HEK293 (cell line): ENCODE measurements around the gene CASP10.
"Not testable (repeated sequence)": the region's sequence is repeated elsewhere in the genome, so short reads cannot be mapped to it uniquely, and the experiment has no call there.

ENCODE experiments used
- CTCF ChIA-PET: fragments of 350-600 bp; formaldehyde crosslinking; extraction: SDS; loops from one replicate; lab custom pipeline; 2021; ENCODE audit warnings: antibody characterized with exemption; lab: Yijun Ruan, JAX
- POLR2A ChIA-PET: fragments of 300-600 bp; formaldehyde crosslinking; extraction: SDS; loops from one replicate; lab custom pipeline; 2020; ENCODE audit warnings: antibody characterized with exemption, inconsistent platforms; lab: Yijun Ruan, JAX
- H3K27ac ChIP-seq: fragments of 200-500 bp; sonication (Bioruptor generic); 2 replicates; pipeline ENCODE4 v1.5.1; 2014; ENCODE audit warnings: low read depth, low read length, control low read depth, inconsistent platforms; ENCODE audit errors: extremely low read depth
- H3K36me3 ChIP-seq, 2 experiments: fragments of 200-500 bp in 1 of 2; sonication (Bioruptor generic) in 1 of 2; 1 replicate in 1 of 2; 2 replicates in 1 of 2; pipeline ENCODE4 v1.5.1; 2014 to 2017; ENCODE audit warnings: inconsistent platforms in 2 of 2, low read length in 2 of 2; ENCODE audit not compliant: control insufficient read depth in 2 of 2, insufficient read depth in 1 of 2
- H3K4me1 ChIP-seq: fragments of 200-500 bp; sonication (Bioruptor generic); 2 replicates; pipeline ENCODE4 v1.5.1; 2014; ENCODE audit warnings: mild to moderate bottlenecking, low read length, inconsistent platforms; ENCODE audit not compliant: control insufficient read depth, insufficient read depth
- H3K4me3 ChIP-seq: 2 replicates; pipeline ENCODE4 v1.5.1; 2011; ENCODE audit warnings: low read depth, mild to moderate bottlenecking, control low read depth, low read length, moderate library complexity
- H3K9me3 ChIP-seq: fragments of 200-500 bp; sonication (Bioruptor generic); 2 replicates; pipeline ENCODE4 v1.5.1; 2014; ENCODE audit warnings: low read depth, low read length, inconsistent platforms; ENCODE audit not compliant: control insufficient read depth, insufficient read depth
- SP3 ChIP-seq: fragments of 450-650 bp; formaldehyde crosslinking; IDR thresholded peaks from 2 replicates; pipeline ENCODE4 v1.5.1; 2016; ENCODE audit warnings: missing biosample characterization, missing genetic modification characterization
- WT1 ChIP-seq: fragments of 450-650 bp; formaldehyde crosslinking; IDR thresholded peaks from 2 replicates; pipeline ENCODE4 v1.5.1; 2016; ENCODE audit warnings: missing biosample characterization, missing genetic modification characterization
- ZBTB1 ChIP-seq: fragments of 450-650 bp; formaldehyde crosslinking; IDR thresholded peaks from 2 replicates; pipeline ENCODE4 v1.5.1; 2016; ENCODE audit warnings: missing biosample characterization, missing genetic modification characterization
- ZBTB49 ChIP-seq: fragments of 450-650 bp; formaldehyde crosslinking; IDR thresholded peaks from 2 replicates; pipeline ENCODE4 v1.5.1; 2016; ENCODE audit warnings: missing biosample characterization, missing genetic modification characterization, low read depth
- ZNF394 ChIP-seq: fragments of 450-650 bp; formaldehyde crosslinking; IDR thresholded peaks from 2 replicates; pipeline ENCODE4 v1.5.1; 2016; ENCODE audit warnings: missing biosample characterization, missing genetic modification characterization, mild to moderate bottlenecking, moderate library complexity, borderline replicate concordance
- ZNF639 ChIP-seq: fragments of 450-650 bp; formaldehyde crosslinking; IDR thresholded peaks from 2 replicates; pipeline ENCODE4 v1.5.1; 2016; ENCODE audit warnings: missing biosample characterization, missing genetic modification characterization
- ZNF664 ChIP-seq: fragments of 450-650 bp; formaldehyde crosslinking; IDR thresholded peaks from 2 replicates; pipeline ENCODE4 v1.5.1; 2016; ENCODE audit warnings: missing biosample characterization, missing genetic modification characterization
- ZSCAN5A ChIP-seq: fragments of 450-650 bp; formaldehyde crosslinking; IDR thresholded peaks from 2 replicates; pipeline ENCODE4 v1.5.1; 2016; ENCODE audit warnings: missing biosample characterization, missing genetic modification characterization
- TF ChIP-seq, protein P1 (sequence below): fragments of 450-650 bp; formaldehyde crosslinking; IDR thresholded peaks from 2 replicates; pipeline ENCODE4 v1.5.1; 2016; ENCODE audit warnings: missing biosample characterization, missing genetic modification characterization

Gene CASP10

DNA sequence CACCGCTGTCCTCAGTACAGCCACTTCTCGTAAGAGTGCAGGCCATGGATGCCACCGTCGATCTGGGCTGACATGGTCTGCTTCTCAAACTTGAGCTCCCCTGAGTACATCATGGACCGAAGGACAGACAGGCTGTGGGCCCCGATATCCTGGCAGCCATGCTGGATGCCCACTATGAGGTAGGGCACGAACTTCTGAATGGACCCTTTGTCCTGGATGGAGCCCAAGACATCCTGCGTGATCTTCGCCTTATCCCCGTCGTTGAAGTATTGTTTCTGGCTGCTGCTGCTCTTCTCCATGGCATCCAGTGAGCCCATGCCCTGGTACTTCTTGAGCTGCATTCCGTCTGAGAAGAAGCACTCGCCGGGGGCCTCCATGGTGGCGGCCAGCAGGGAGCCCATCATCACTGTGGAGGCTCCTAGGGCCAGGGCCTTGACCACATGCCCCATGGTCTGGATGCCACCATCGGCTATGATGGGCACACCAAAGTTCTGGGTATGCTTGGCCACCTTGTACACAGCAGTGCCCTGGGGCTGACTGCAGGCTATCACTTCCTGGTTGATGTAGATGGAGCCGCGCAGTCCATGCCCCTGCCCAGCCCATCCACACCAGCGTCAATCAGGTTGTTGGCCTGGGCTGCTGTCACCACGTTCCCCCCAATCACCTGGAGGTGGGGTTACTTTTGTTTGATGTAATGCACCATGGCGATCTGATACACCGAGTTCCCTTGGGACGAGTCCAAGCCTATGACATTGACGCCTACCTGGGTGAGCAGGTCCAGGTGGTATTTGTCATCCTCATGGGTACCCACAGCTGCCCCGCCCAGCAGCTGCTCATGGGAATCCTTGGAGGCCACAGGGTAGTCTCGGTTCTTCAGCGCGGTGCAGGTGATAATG, 45.2 kb upstream of the CASP10 start (continued):
- TF ChIP-seq ZNF639 (no peak), SP3 (tag by site-specific recombination) (no peak), ZNF664 (tag by site-specific recombination) (no peak), WT1 (tag by site-specific recombination) (no peak), ZSCAN5A (tag by site-specific recombination) (no peak)

DNA sequence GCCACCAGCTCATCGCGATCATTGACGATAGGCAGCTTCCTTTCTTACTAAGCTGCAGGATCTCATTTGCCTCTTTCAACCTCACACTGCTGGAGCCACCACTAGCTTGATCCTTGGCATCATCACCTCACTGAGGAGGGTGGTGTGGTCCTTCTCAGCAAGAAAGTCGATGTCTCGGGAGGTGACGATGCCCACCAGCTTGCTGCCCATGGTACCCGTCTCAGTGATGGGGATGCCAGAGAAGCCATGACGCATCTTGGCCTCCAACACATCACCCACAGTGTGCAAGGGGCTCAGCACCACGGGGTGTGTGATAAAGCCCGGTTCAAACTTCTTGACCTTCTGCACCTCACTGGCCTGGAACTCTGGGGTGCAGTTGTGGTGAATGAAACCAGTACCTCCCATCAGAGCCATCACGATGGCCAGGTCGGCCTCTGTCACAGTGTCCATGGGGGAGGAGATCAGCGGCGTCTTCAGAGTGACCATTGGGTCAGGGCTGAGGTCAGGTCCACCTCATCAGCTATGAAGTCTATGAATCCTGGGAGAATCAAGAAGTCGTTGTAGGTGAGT, 44.5 kb upstream of the CASP10 start:
- peaks cover 21 to 37% of the 10 kb centered on the region in 2 experiments for H3K36me3 ChIP-seq
- ChIA-PET POLR2A (no interaction called here), CTCF (interaction anchor here (0.6 kb wide), 1 partner anchor 12 kb away, joined by 3 read pairs; no protein-coding TSS in a partner anchor)
- TF ChIP-seq ZBTB49 (tag by site-specific recombination) (no peak), ZNF394 (tag by site-specific recombination) (no peak), ZBTB1 (tag by site-specific recombination) (no peak)
- TF ChIP-seq, protein P1, sequence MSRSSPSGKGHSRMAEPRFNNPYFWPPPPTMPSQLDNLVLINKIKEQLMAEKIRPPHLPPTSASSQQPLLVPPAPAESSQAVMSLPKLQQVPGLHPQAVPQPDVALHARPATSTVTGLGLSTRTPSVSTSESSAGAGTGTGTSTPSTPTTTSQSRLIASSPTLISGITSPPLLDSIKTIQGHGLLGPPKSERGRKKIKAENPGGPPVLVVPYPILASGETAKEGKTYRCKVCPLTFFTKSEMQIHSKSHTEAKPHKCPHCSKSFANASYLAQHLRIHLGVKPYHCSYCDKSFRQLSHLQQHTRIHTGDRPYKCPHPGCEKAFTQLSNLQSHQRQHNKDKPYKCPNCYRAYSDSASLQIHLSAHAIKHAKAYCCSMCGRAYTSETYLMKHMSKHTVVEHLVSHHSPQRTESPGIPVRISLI (tag by site-specific recombination): no peak
- no peak overlapping the region for H3K27ac ChIP-seq
- H3K4me3 ChIP-seq: no peak overlapping the region
- H3K9me3 ChIP-seq: no peaks in the 10 kb centered on the region
- no peaks in the 10 kb centered on the region for H3K4me1 ChIP-seq

DNA sequence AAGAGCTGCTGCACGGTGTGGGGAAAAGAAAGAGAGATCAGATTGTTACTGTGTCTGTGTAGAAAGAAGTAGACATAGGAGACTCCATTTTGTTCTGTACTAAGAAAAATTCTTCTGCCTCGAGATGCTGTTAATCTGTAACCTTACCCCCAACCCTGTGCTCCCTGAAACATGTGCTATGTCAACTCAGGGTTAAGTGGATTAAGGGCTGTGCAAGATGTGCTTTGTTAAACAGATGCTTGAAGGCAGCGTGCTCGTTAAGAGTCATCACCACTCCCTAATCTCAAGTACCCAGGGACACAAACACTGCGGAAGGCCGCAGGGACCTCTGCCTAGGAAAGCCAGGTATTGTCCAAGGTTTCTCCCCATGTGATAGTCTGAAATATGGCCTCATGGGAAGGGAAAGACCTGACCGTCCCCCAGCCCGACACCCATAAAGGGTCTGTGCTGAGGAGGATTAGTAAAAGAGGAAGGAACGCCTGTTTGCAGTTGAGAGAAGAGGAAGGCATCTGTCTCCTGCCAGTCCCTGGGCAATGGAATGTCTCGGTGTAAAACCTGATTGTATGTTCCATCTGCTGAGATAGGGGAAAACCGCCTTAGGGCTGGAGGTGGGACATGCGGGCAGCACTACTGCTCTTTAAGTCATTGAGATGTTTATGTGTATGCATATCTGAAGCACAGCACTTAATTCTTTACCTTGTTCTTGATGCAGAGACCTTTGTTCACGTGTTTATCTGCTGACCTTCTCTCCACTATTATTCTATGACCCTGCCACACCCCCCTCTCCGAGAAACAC, 43.8 kb upstream of the CASP10 start:
- H3K4me3 ChIP-seq, H3K27ac ChIP-seq, H3K4me1 ChIP-seq, POLR2A ChIA-PET, CTCF ChIA-PET, H3K9me3 ChIP-seq: not testable (repeated sequence)
- H3K36me3 ChIP-seq: peaks cover 21 to 37% of the 10 kb centered on the region in 2 experiments
